ENCODE data around the gene RNF13. TPM values are rescaled to one million over a fixed set of nuclear protein-coding genes. Genes with fewer than 3 reads are reported as not detected.

RNF13 gene
- total RNA-seq, 1 experiment from 2014 or later, result 36.5 TPM

DNA sequence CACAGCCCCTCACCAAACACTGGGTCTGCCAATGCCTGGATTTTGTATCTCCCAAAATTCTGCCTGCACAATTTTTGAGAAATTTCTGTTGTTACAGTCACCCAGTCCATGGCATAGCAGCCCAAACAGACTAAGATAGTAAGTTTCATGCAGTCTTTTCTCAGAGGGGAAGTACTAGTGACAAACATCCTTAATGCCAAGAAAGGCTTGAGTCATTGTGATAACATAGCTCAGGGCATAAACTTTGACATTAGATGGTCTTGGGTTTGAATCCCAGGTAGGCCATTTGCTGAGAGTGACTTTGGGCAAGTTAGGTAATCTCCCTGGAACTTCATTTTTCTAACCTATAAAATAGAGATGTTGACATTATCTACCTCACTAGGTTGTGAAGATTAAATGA is 193.8 kb downstream of the RNF13 start:
- ChIA-PET POLR2A (no interaction called here), CTCF (interaction anchor here (0.6 to 1.1 kb wide), 3 partner anchors 10 to 543 kb away, joined by 3 read pairs; no protein-coding TSS in a partner anchor)
- Mint-ChIP-seq H3K27me3 (ENCODE audit: insufficient read depth, unreplicated experiment) (no peaks in the 10 kb centered on the region), H3K4me3 (ENCODE audit: unreplicated experiment) (no peak overlapping the region), H3K27ac (ENCODE audit: low read depth, unreplicated experiment) (no peak overlapping the region), H3K9me3 (ENCODE audit: unreplicated experiment) (no peaks in the 10 kb centered on the region), H3K36me3 (ENCODE audit: insufficient read depth, unreplicated experiment) (no peaks in the 10 kb centered on the region), H3K4me1 (ENCODE audit: insufficient read depth, unreplicated experiment) (peaks cover 11% of the 10 kb centered on the region)
- intact Hi-C loops (cut with micrococcal nuclease), result no loop called here
- no peak for DNase-seq (ENCODE audit: unreplicated experiment)
- no TSS peak for BruUV-seq (replicated peaks)
- TF ChIP-seq, protein P1, sequence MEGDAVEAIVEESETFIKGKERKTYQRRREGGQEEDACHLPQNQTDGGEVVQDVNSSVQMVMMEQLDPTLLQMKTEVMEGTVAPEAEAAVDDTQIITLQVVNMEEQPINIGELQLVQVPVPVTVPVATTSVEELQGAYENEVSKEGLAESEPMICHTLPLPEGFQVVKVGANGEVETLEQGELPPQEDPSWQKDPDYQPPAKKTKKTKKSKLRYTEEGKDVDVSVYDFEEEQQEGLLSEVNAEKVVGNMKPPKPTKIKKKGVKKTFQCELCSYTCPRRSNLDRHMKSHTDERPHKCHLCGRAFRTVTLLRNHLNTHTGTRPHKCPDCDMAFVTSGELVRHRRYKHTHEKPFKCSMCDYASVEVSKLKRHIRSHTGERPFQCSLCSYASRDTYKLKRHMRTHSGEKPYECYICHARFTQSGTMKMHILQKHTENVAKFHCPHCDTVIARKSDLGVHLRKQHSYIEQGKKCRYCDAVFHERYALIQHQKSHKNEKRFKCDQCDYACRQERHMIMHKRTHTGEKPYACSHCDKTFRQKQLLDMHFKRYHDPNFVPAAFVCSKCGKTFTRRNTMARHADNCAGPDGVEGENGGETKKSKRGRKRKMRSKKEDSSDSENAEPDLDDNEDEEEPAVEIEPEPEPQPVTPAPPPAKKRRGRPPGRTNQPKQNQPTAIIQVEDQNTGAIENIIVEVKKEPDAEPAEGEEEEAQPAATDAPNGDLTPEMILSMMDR (IDR thresholded peaks at IDR 0.05; ENCODE audit: unreplicated experiment), result no peak

Other genes starting within 250 kb of the RNF13 start
- 52.9 and 54.9 TPM in 2 replicates for gene WWTR1, start 155.2 kb upstream of the RNF13 start, total RNA-seq (2022)
- 51.2 and 60.4 TPM in 2 replicates for gene COMMD2, start 60.7 kb upstream of the RNF13 start, total RNA-seq (2022)
- gene ANKUB1, start 20.7 kb upstream of the RNF13 start, total RNA-seq (2022), result not detected in 2 replicates
- 117 and 142 TPM in 2 replicates for gene PFN2, start 157.7 kb downstream of the RNF13 start, total RNA-seq (2022)

Measured in MCF 10A (cell line).